Lung (tissue), 12 donors: ENCODE data around the gene KIF22. TPM values are rescaled to one million over a fixed set of nuclear protein-coding genes. Genes with fewer than 3 reads are reported as not detected.
"Not testable (repeated sequence)": the region's sequence is repeated elsewhere in the genome, so short reads cannot be mapped to it uniquely, and the experiment has no call there.

ENCODE experiments used
- ATAC-seq: fragments of 200-7000 bp; cut with Tn5 transposase; one replicate; pipeline ENCODE4 v1.9.1; 2020; ENCODE audit warnings: moderate number of reproducible peaks; ENCODE audit not compliant: insufficient read depth, low FRiP score
- DNase-seq, 3 donors: peaks; one replicate each; pipeline ENCODE4 v3.0.0-alpha.2; 2013 to 2017
- H3K27ac ChIP-seq, 2 donors: one replicate each; pipeline ENCODE4 v1.5.1; 2013; ENCODE audit warnings: mild to moderate bottlenecking in 2 of 2, moderate library complexity in 2 of 2, control low read depth in 1 of 2, inconsistent platforms in 1 of 2, low read depth in 1 of 2, low read length in 1 of 2
- H3K27me3 ChIP-seq, 3 donors: one replicate each; pipeline ENCODE4 v1.5.1; 2013; ENCODE audit warnings: low read length in 2 of 3; ENCODE audit not compliant: control insufficient read depth in 3 of 3, insufficient read depth in 3 of 3
- H3K36me3 ChIP-seq, 4 donors: one replicate each; pipeline ENCODE4 v1.5.1; 2013; ENCODE audit warnings: low read length in 4 of 4, mild to moderate bottlenecking in 1 of 4, moderate library complexity in 1 of 4; ENCODE audit not compliant: control insufficient read depth in 4 of 4, insufficient read depth in 4 of 4
- H3K4me1 ChIP-seq, 5 donors: one replicate each; pipeline ENCODE4 v1.5.1; 2013; ENCODE audit warnings: low read length in 5 of 5, mild to moderate bottlenecking in 2 of 5, moderate library complexity in 1 of 5; ENCODE audit not compliant: control insufficient read depth in 5 of 5, insufficient read depth in 5 of 5
- H3K4me3 ChIP-seq: one replicate; pipeline ENCODE4 v1.5.1; 2013; ENCODE audit warnings: mild to moderate bottlenecking, control low read depth, moderate library complexity
- H3K9ac ChIP-seq, 2 donors: one replicate each; pipeline ENCODE4 v1.5.1; 2013; ENCODE audit warnings: low read length in 2 of 2, control low read depth in 1 of 2; ENCODE audit not compliant: insufficient read depth in 1 of 2
- H3K9me3 ChIP-seq, 4 donors: one replicate each; pipeline ENCODE4 v1.5.1; 2013; ENCODE audit warnings: low read length in 3 of 4, mild to moderate bottlenecking in 1 of 4, moderate library complexity in 1 of 4; ENCODE audit not compliant: control insufficient read depth in 4 of 4, insufficient read depth in 3 of 4
- CTCF ChIP-seq: IDR thresholded peaks from 2 replicates; pipeline ENCODE4 v1.5.1; 2012; ENCODE audit warnings: mild to moderate bottlenecking; ENCODE audit errors: control extremely low read depth, extremely low read depth
- WGBS, 2 donors: extraction: QIAGEN DNeasy Blood & Tissue Kit; methylation state at CpG; one replicate each; pipeline ENCODE4 v1.1.7; 2013; 5-methylcytosine and 5-hydroxymethylcytosine counted together
- polyA plus RNA-seq, 2 donors: library from polyadenylated mRNA; stranded (reverse); fragments of 200-250 nt; gene quantifications; one replicate each; pipeline ENCODE4 v1.2.1, GENCODE V29; 2013
- total RNA-seq, 2 donors: library from RNA; depleted of rRNA in 1 of 2; stranded (reverse); fragments of >200 nt in 1 of 2; gene quantifications; one replicate each; pipeline ENCODE4 v1.2.1, GENCODE V29; 2014 to 2021
- donor health status: control.
- donor health status: control.
- donor health status: Bipolar disorder and iron deficiency.
- donor health status: healthy.
- donor health status: DM: yes; HTN: yes; CAD: no.

KIF22 gene
- total and polyA plus RNA-seq, 4 donors: 22.1 to 84.9 (median 25.9) TPM

- DNase-seq: no peak
- Histone ChIP-seq H3K27me3 (no peaks in the 10 kb centered on the region), H3K9ac (no peak overlapping the region), H3K27ac (no peak overlapping the region), H3K36me3 (no peaks in the 10 kb centered on the region), H3K4me1 (no peaks in the 10 kb centered on the region), H3K9me3 (no peaks in the 10 kb centered on the region), H3K4me3 (no peak overlapping the region)
- no peak for ATAC-seq
- WGBS, 2 donors: 90 to 92% methylated on average over 2 of the region's 2 CpGs
- no peak for TF ChIP-seq CTCF
These were observed 21.0 kb upstream of the KIF22 start for GRCh38 chr16:29769507-29769906.

- no peak for ATAC-seq
- WGBS, 2 donors: 59 to 75% methylated on average over 7 of the region's 7 CpGs
- no peaks in the 10 kb centered on the region for H3K9me3 ChIP-seq
- H3K36me3 ChIP-seq: no peaks in the 10 kb centered on the region
- TF ChIP-seq CTCF: no peak
- H3K27me3 ChIP-seq: no peaks in the 10 kb centered on the region
- DNase-seq: no peak
- H3K27ac ChIP-seq: no peak overlapping the region
- no peak overlapping the region for H3K4me3 ChIP-seq
- no peaks in the 10 kb centered on the region for H3K4me1 ChIP-seq
- H3K9ac ChIP-seq: no peak overlapping the region
These were observed 20.2 kb upstream of the KIF22 start for GRCh38 chr16:29770250-29770929.

GRCh38 chr16:29772330-29772729 is 18.2 kb upstream of the KIF22 start:
- not testable (repeated sequence) for H3K4me3 ChIP-seq, H3K27ac ChIP-seq, H3K36me3 ChIP-seq, H3K9me3 ChIP-seq, H3K9ac ChIP-seq, H3K4me1 ChIP-seq, H3K27me3 ChIP-seq, ATAC-seq, DNase-seq
- 70 to 81% methylated on average over 7 of the region's 7 CpGs for WGBS, 2 donors

- no peaks in the 10 kb centered on the region for H3K36me3 ChIP-seq
- no peak for ATAC-seq
- 87 to 92% methylated on average over 5 of the region's 5 CpGs for WGBS, 2 donors
- no peak overlapping the region for H3K4me3 ChIP-seq
- no peaks in the 10 kb centered on the region for H3K27me3 ChIP-seq
- H3K27ac ChIP-seq: no peak overlapping the region
- no peaks in the 10 kb centered on the region for H3K4me1 ChIP-seq
- no peak for DNase-seq
- no peak overlapping the region for H3K9ac ChIP-seq
- H3K9me3 ChIP-seq: no peaks in the 10 kb centered on the region
- TF ChIP-seq CTCF: no peak
These were observed 15.8 kb upstream of the KIF22 start for GRCh38 chr16:29774730-29775129.
